Left renal pelvis (tissue), 4 donors: ENCODE data around the gene CCDC124. TPM values are rescaled to one million over a fixed set of nuclear protein-coding genes. Genes with fewer than 3 reads are reported as not detected.

Source experiments
- DNase-seq, 4 donors: peaks; one replicate each; pipeline ENCODE4 v3.0.0-alpha.2; 2013; ENCODE audit warnings: low read depth in 4 of 4, low spot score in 3 of 4
- polyA plus RNA-seq, 4 donors: library from polyadenylated mRNA; unstranded; fragments of 120-200 nt; gene quantifications; one replicate each; pipeline ENCODE4 v1.2.1, GENCODE V29; 2013; ENCODE audit not compliant: insufficient read length in 4 of 4

Gene CCDC124
- polyA plus RNA-seq, 4 donors: 42.7 to 85.4 (median 54.5) TPM

DNA sequence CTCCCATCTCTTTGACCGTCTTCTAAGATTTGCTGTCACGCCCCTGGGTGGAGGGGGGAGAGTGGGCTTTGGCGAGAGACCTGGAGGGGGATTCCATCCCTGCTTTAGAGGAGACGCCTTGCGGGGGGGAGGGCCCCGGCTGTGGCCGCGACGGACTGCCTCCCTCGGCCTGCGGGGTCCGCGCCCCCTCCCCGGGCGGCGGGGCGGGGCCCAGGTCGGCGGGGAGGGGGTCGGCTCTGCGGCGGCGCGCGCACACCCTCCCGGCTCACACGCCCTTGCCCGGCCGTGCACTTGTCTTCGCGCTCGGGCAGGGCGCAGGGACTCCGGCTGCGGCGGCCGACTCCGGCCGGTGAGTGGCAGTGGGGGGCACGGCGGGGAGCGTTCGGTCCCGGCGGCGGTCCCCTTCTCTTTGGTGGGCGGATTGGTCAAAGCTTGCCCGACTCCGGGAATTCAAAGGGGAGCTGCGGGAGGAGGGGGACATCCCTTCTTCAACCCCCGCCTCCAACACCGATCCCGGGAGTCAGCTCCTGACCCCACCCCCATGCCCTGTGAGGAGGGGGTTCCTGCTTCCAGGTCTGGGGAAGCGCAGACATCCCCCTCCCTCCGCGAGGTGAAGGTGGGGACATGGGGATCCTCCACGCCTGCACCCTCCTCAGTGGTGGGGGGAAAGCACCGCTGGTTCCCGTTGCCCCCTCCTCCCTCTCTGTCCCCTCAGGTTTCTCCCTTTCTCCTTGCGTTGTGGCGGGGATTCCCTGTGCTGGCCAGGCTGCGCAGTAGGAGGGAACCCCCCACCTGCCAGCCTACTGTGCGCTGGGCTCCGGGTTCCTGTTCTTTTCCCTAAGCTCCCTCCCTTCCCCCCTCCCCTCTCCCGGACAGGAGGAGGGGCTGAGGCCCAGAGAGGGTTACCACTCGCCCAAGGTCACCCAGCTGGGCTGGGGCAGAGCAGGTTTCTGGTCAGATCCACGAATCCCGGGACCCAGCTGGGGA, 19.5 kb downstream of the CCDC124 start:
- no peak for DNase-seq

DNA sequence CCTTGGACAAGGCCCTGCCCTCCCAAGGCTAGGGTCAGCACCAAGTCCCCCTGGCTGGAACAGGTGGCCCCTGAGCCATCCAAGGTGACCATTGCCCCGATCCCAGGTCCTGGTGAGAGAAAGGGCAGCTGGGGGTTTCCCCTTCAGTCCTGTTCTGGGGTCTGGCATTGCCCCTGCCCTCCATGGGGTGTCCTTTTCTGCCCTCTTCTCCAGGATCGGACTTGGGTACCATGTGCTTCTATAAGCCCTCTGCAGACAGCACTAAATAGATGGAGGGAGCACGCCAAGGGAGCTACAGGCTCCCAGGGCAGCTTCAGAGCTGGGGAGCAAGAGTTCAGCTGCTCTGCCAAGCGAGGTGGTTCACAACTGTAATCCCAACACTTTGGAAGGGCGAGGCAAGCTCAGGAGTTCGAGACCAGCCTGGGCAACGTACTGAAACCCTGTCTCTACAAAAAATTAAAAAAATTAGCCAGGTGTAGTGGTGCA, 20.5 kb downstream of the CCDC124 start:
- no peak for DNase-seq

DNA sequence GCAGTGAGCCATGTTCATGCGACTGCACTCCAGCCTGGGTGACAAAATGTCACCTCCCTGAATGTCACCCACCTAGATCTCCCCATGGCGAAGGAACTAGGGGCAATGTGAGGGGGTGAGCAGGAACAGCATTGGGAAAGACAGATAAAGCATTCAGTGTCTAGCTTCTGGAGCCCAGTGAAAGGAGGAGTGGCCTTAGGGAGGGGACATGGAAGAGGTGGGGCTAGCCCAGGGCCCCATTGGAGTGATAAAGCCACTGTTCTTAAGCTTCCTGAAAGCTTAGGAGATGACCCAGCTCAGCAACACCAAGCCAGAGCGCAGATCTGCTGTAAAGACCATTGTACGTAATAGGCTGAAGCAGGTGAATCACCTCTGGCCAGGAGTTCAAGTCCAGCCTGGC, 21.1 kb downstream of the CCDC124 start:
- no peak for DNase-seq

DNA sequence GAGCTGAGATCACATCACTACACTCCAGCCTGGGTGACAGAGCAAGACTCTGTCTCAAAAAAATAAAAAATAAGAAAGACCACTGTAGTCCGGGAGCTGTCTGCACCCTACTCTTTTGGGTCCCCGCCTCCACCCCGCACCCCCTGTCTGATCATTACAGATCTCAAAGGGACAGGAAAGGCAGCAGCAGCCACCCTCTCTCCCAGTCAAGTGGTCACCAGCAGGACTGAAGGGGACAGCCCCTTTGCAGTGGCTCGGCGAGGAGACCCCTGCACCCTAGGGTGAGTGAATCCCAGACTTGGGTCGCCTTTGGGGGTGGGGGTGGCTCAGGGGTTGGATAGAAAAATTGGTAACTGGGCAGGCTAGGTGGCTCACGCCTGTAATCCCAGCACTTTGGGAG, 21.6 kb downstream of the CCDC124 start:
- DNase-seq: no peak

DNA sequence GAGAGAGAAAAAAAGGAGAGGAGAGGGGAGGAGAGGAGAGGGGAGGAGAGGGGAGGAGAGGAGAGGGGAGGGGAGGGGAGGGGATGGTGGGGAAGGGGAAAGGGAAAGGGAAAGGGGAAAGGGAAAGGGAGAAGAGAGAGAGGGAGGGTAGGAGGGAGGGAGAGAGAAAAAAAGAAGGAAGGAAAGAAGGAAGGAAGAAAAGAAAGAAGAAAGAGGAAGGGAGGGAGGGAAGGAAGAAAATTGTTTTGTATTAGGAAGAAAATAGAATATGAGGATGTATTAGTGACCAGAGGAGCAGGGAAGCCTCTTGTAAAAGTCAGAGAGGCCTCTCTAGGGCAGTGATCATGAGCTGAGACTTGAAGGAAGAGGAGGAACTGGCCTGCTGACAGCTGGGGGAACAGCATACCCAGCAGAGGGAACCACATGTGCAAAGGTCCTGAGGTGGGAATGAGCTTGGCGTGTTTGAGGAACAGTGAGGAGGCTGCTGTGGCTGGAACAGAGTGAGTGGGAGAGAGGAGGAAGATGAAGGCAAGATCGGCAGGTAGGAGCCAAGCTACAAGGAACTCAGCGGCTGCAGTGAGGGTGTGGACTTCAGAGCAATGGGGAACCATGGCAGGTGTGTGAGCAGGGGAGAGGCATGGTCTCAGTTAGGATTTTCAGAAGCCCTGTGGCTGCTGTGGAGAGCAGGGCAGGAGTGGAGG, 24.5 kb downstream of the CCDC124 start:
- no peak for DNase-seq

DNA sequence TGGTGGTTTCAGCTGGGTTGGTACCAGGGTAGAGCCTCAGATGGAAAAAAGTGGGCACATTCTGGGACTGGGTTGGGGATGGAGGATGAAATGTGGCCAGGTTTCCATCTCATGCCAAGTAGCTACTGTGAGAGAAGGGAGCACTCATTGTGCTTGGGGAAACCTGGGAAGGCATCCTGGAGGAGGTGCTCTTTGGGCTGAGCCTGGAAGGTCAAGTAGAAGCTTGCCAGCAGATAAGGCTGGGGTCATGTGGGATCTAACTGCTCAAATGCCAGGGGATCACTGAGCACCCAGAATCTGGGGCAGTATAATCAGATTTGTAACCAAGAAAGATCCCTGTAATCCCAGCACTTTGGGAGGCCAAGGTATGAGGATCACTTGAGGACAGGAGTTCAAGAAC, 25.1 kb downstream of the CCDC124 start:
- DNase-seq: no peak

DNA sequence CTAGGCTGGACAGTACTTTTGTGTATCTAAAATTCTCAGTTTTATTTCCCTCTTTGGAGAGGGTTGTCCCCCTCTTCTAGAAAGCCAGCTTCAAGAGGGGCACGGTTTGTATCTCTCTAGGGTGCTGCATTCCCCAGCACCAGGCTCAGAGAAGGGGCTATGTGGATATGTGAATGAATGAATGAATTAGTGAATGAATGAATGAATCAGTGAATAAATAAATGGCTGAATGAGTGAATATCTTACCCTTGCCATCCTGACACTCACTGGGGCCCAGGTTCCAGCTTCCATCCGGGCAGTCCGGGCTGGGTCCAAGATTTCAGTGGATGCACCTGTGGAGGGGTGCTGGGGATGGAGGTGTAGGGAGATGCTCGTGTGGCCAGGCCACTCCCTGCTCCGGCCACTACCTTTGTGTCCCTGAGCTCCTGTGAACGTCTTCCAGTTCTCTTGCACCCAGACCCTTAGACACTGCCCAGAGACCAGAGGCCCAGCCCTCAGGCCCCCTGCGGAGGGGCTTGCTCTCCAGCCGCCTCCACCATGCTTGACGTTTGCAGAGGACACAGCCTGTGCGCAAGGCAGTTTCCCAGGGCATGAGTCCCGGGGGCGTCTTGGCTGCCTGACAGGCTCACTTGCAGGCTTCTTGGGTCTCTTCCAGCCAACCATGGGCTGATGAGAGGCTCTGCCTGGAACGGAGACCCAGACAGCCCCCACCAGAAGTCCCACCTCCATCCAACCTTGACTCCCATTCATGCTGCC, 31.3 kb downstream of the CCDC124 start:
- no peak for DNase-seq

DNA sequence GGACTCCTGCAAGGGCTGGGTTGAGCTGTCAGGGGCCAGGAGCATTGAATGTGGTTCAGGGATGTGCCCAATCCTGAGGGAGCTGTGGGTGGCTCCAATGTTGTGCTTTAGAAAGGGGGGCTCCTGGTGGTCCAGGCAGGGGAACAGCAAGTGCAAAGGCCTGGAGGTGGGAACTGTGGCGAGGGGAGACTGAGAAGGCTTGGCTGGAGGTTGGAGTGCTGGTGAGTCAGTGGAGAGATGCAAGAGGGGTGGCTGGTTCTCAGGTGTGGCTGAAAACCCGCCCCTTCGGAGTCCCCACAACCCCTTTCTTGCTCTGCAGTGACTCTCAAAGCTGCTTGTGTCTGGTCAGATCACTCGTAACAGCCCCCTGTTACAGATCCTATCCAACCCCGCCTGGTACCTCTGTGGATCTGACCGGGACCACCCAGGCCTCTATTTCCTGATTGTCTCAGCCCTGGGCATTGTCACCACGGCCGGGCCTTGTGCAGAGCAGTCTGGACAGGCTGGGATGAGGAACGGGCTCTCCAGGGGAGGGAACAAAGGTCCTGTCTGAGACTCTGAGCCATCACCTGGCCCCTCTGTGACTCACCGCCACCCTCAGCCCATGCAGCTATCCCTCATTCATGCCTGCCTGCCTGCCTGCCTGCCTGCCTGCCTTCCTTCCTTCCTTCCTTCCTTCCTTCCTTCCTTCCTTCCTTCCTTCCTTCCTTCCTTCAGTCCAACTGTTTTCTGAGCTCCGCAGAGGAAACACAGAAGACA, 32.7 kb downstream of the CCDC124 start:
- DNase-seq: no peak

DNA sequence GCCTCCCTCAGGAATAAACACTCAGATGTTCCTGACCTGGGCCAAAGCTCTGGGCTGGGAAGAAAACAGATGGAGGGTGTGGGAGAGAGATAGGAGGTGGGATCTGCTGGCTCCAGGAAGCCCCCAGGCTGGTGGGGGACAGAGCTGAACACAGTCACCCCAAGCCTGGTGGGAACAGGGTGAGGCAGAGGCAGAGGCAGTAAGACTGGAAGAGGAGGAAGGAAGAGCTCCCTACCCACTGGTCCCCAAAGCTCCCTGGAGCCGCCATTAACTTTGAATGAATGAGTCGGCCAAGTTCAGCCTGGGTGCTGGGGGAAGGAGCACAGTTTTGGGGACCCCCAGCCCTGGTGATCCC, 33.3 kb downstream of the CCDC124 start:
- no peak for DNase-seq

DNA sequence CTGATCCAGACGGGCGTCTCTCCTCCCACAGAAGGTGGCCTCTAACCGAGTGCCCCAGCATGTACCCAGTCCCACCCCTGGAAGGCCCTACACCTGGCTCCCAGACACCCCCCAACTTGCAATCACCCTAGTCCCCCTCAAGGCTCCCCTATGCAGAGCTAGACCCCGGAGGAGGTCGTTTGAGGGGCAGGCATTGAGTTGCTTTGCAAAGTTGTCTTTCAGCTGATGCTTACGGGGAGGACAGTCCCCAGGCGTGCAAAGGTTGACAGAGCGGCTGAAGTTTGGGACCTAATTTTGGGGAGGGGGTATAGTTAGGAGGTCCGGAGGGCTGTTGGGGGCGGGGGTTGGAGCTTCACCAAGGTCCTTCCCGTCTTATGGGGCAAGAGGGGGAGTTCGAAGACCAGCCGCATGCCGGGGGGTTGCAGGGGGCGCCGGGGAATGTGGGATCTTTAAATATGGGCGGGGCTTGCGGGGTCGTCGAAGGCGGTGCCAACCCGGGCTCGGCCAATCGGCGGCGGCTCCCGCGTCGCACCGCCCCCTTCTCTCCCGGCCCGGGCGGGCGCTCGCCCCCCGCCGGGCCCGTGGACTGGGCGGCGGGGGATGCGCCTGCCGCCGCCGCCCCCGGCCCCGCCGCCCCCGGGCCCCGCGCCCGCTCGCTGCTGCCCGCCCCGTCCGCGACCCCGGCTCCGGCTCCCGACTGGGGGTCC, 33.9 kb downstream of the CCDC124 start, which contains the start of gene KCNN1:
Gene KCNN1, plus strand, starts transcription at position 558 of the 707 bp plus-strand sequence. CDS start 6,782 bp downstream, outside the sequence.
- DNase-seq: no peak

DNA sequence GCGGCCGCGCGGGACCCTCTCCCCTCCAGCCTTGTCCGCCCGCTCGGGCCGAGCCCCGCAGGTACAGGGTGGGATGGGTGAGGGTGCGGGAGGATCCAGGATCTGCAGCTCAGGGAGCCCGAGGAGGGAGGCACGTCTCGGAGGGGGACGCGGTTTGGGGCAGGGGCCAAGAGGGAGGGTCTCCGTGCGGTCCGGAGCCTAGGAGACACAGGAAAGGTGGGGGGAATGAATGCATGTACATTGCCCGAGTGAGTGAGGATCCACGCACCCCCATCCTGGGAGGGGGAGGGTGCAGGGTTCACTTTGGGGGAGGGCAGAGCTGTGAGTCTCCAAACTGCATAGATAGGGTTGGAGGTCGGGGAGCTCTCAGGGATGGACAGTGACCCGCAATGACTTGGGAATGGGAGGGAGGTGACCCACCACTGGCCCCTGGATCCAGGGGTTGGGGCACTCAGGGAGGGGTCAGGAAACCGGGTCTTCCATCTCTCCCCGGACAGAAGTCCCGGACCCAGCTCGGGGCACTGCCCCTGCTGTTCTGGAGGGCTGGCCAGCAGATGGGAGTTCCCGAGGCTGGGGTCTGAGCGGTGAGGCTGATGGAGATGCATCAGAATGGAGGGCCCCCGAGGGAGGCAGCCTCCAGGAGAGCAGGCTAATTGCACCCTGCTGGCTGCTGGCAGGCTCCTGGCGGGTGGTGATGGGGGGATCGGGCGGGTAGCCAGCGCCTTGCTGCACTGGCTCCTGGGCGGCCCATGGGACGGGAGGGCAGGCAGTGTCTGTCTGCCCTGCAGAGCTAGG, 34.6 kb downstream of the CCDC124 start:
- DNase-seq: no peak

DNA sequence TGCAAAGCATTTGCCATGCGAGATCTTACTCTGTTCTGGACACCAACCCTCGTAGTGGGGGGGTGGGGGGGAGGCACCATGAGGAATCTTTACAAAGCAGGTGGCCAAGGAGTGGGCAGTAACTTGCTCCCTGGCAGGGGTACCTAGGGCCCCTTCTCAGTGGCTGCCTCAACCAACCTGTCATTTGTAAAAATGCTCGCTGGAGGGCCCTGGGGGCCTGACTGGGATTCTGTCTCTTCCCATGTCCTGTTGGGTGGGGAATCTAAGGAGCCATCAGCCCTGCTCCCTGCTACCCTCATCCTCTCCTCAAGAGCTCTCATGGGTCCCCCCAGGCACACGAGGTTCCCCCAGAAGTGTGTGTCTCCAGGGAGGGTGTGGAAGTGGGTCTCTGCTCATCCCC, 35.5 kb downstream of the CCDC124 start:
- DNase-seq: no peak

DNA sequence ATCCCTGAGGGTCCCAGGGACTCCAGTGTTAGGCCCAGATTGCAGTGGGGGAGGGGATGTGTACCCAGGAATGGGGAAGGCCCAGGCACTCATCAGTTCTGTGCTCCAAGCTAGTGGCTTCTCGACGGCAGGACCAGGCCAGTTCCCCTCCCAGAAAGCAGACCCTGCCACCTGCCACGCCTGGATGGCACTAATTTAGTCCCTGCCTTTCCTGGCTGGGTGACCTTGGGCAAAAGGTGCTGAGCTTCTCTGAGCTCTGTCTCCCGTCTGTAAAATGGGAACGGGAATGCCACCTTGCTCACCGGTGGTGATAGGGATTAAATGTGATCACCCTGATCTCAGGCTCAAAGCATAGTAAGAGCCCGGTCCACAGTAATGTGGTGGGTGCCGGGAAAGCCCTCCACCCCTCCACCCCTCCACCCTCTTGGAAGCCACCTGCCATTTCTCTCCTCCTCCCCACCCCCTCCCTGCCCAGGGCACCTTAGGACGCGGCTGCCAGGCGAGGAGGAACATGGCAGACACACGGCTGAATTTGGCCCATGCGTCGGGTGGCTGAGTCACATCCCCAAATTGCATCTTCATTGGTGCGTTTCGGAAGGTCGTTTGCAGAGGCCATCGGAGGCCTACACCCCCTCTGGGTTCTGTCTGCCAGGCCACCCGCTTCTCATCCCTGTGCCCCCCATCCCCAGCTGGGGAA, 36.4 kb downstream of the CCDC124 start:
- no peak for DNase-seq

DNA sequence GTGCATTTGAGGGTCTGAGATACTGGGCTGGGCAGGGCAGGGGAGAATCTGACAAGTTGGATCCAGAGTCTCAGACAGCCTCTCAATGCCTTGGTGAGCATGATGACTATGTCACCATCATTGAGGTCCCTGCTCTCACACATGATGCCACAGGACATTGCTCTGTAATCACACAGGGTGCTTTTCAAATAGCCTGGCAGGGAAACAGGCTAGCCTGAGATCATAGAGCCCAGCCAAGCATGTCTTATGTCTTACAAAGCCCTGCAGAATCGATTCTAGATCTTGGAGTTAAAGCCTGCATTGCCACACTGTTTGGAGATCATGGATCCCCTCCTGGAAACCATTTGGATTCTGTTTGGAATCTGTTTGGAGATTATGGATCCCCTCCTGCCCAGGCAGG, 39.4 kb downstream of the CCDC124 start:
- no peak for DNase-seq

DNA sequence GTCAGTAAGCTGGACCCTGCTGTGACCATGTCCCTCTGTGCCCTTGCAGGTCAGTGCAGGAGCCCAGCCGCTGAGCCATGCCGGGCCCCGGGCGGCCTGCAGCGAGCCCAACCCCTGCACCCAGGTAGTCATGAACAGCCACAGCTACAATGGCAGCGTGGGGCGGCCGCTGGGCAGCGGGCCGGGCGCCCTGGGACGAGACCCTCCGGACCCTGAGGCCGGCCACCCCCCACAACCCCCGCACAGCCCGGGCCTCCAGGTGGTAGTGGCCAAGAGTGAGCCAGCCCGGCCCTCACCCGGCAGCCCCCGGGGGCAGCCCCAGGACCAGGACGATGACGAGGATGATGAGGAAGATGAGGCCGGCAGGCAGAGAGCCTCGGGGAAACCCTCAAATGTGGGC, 40.9 kb downstream of the CCDC124 start:
- DNase-seq: no peak

DNA sequence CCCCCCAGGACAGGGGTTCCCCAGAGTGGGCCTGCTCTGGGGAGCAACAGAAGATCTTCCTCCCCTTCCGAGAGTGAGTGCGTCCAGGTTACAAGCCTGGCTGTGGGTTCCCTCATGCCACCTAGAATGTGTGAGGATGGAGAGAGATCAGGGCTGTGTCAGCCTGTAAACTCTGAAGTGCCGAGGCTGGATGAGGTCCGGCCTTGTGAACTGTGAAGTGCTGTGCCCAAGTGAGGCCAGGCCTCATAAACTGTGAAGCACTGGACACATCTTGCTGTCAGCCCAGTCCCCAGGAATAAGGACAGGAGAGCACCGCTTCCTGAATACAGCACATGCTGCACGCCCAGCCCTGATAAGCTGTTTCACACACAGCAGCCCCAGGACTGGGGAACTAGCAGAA, 41.7 kb downstream of the CCDC124 start:
- no peak for DNase-seq

DNA sequence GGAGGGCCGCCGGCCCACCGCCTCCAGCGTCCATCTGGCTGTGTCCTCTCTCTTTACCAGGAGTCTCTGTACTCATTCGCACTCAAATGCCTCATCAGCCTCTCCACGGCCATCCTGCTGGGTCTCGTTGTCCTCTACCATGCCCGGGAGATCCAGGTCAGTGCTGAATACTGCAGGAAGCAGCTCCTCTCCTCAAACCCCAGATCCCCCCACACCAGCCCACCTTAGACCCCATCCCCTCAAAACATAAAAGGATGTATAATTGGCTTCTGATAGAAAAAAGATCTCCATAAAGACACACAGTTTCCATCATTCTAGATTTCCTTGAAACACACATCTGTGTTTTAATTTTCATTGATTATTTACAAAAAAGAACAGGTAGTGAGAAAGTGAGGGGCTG, 42.2 kb downstream of the CCDC124 start:
- DNase-seq: no peak

DNA sequence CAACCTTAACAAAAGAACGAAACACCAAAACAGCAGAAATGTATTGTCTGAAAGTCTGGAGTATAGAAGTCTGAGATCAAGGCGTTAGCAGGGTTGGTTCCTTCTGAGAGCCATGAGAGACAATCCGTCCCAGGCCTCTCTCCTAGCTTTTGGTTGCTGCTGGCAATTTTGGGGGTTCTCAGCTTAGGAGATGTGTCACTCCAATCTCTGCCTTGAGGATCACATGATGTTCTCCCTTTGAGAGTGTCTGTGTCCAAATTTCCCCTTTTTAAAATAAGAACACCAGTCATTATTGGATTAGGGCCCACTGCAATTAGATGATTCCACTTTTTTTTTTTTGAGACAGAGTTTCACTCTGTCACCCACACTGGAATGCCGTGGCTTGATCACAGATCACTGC, 44.2 kb downstream of the CCDC124 start:
- DNase-seq: no peak
